ENCODE data around the gene DENND4B. TPM values are rescaled to one million over a fixed set of nuclear protein-coding genes. Genes with fewer than 3 reads are reported as not detected.

DENND4B gene
- total RNA-seq, 1 donor from 2014 or later = 2.7 TPM

DNA sequence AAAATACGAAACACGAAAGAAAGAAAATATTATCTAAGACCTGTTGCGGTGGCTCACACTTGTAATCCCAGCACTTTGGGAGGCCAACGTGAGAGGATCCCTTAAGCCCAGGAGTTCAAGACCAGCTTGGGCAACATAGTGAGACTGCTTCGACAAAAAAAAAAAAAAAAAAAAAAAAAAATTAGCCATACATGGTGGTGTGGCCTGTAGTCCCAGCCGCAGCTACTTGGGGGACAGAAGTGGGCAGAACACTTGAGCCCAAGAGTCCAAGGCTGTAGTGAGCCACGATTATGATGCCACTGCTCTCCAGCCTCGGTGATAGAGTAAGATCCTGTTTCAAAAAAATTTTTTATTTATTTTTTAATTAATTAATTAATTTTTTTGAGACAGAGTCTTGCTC, 41.1 kb upstream of the DENND4B start:
- H3K36me3 Mint-ChIP-seq = peaks cover 24% of the 10 kb centered on the region
- peaks cover 31% of the 10 kb centered on the region for H3K4me1 Mint-ChIP-seq
- H3K79me2 ChIP-seq (ENCODE audit: low read depth) = peaks cover 28% of the 10 kb centered on the region

GRCh38 chr1:153985941-153986761, 39.6 kb upstream of the DENND4B start, which contains the start of gene RAB13:
Gene RAB13 (minus strand): TSS chr1:153986339. CDS start chr1:153986236, 103 bp downstream.
- Histone ChIP-seq H3K4me1 (peaks cover 10% of the 10 kb centered on the region), H3K79me2 (ENCODE audit: low read depth) (peaks cover 14% of the 10 kb centered on the region), H3F3A (ENCODE audit: low read depth) (peaks cover 21% of the 10 kb centered on the region), H3K9ac (peak within 1 kb of the TSS; percentile 10), H3K4me3 (peak within 1 kb of the TSS; percentile 73), H2AFZ (replicated peaks) (peak within 1 kb of the TSS; percentile 85), H3K36me3 (no peaks in the 10 kb centered on the region), H3K4me2 (peak within 1 kb of the TSS; percentile 93), H4K20me1 (ENCODE audit: low read depth) (peaks cover 3% of the 10 kb centered on the region), H3K27ac (no peak within 1 kb of the TSS), H3K9me3 (ENCODE audit: low read depth) (no peaks in the 10 kb centered on the region), H3K27me3 (no peaks in the 10 kb centered on the region)
- H3K36me3 Mint-ChIP-seq = peaks cover 13% of the 10 kb centered on the region
- peaks cover 21% of the 10 kb centered on the region for H3K4me1 Mint-ChIP-seq
- H3K27ac Mint-ChIP-seq = peak within 1 kb of the TSS; percentile 94
- peak within 1 kb of the TSS; percentile 95 for H3K4me3 Mint-ChIP-seq
- no peaks in the 10 kb centered on the region for H3K9me3 Mint-ChIP-seq
- peak; percentile 92 for DNase-seq (ENCODE audit: low spot score)
- TF ChIP-seq EZH2 (IDR thresholded peaks at IDR 0.05) = no peak
- TF ChIP-seq EZH2phosphoT487 (IDR thresholded peaks at IDR 0.05) = no peak
- TF ChIP-seq, protein P1, sequence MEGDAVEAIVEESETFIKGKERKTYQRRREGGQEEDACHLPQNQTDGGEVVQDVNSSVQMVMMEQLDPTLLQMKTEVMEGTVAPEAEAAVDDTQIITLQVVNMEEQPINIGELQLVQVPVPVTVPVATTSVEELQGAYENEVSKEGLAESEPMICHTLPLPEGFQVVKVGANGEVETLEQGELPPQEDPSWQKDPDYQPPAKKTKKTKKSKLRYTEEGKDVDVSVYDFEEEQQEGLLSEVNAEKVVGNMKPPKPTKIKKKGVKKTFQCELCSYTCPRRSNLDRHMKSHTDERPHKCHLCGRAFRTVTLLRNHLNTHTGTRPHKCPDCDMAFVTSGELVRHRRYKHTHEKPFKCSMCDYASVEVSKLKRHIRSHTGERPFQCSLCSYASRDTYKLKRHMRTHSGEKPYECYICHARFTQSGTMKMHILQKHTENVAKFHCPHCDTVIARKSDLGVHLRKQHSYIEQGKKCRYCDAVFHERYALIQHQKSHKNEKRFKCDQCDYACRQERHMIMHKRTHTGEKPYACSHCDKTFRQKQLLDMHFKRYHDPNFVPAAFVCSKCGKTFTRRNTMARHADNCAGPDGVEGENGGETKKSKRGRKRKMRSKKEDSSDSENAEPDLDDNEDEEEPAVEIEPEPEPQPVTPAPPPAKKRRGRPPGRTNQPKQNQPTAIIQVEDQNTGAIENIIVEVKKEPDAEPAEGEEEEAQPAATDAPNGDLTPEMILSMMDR (IDR thresholded peaks at IDR 0.05) = no peak
- H3K27me3 Mint-ChIP-seq (ENCODE audit: insufficient read depth, low read depth) = peaks cover 7% of the 10 kb centered on the region

More for the DNA sequence above, 41.1 kb upstream of the DENND4B start:
- no peak for DNase-seq (ENCODE audit: low spot score)
- Histone ChIP-seq H2AFZ (replicated peaks) (no peak overlapping the region), H3K9ac (no peak overlapping the region), H3K4me3 (no peak overlapping the region), H3K4me2 (no peak overlapping the region), H4K20me1 (ENCODE audit: low read depth) (peaks cover 13% of the 10 kb centered on the region), H3K27me3 (no peaks in the 10 kb centered on the region), H3K27ac (no peak overlapping the region), H3K4me1 (peaks cover 20% of the 10 kb centered on the region), H3K36me3 (peaks cover 8% of the 10 kb centered on the region), H3F3A (ENCODE audit: low read depth) (peaks cover 32% of the 10 kb centered on the region), H3K9me3 (ENCODE audit: low read depth) (no peaks in the 10 kb centered on the region)
- no peaks in the 10 kb centered on the region for H3K9me3 Mint-ChIP-seq
- H3K27ac Mint-ChIP-seq = no peak overlapping the region
- no peak for TF ChIP-seq EZH2phosphoT487 (IDR thresholded peaks at IDR 0.05)
- TF ChIP-seq EZH2 (IDR thresholded peaks at IDR 0.05) = no peak
- TF ChIP-seq, protein P1 (IDR thresholded peaks at IDR 0.05) = no peak
- H3K4me3 Mint-ChIP-seq = no peak overlapping the region
- H3K27me3 Mint-ChIP-seq (ENCODE audit: insufficient read depth, low read depth) = peaks cover 7% of the 10 kb centered on the region

GRCh38 chr1:153985341-153985912, 38.9 kb upstream of the DENND4B start:
- Mint-ChIP-seq H3K27ac (peak overlapping the region; percentile 43), H3K4me3 (peak overlapping the region; percentile 95), H3K27me3 (ENCODE audit: insufficient read depth, low read depth) (peaks cover 4% of the 10 kb centered on the region), H3K36me3 (peaks cover 9% of the 10 kb centered on the region), H3K4me1 (peaks cover 16% of the 10 kb centered on the region), H3K9me3 (no peaks in the 10 kb centered on the region)
- H3K9me3 ChIP-seq (ENCODE audit: low read depth) = no peaks in the 10 kb centered on the region
- H3K4me2 ChIP-seq = peak overlapping the region; percentile 93
- H3F3A ChIP-seq (ENCODE audit: low read depth) = peaks cover 20% of the 10 kb centered on the region
- H3K9ac ChIP-seq = peak overlapping the region; percentile 10
- H3K36me3 ChIP-seq = no peaks in the 10 kb centered on the region
- peak overlapping the region; percentile 73 for H3K4me3 ChIP-seq
- H4K20me1 ChIP-seq (ENCODE audit: low read depth) = no peaks in the 10 kb centered on the region
- H3K79me2 ChIP-seq (ENCODE audit: low read depth) = peaks cover 9% of the 10 kb centered on the region
- peak overlapping the region; percentile 85 for H2AFZ ChIP-seq (replicated peaks)
- TF ChIP-seq, protein P1 (IDR thresholded peaks at IDR 0.05) = no peak
- TF ChIP-seq EZH2phosphoT487 (IDR thresholded peaks at IDR 0.05) = no peak
- no peak for TF ChIP-seq EZH2 (IDR thresholded peaks at IDR 0.05)
- DNase-seq (ENCODE audit: low spot score) = no peak
- no peak overlapping the region for H3K27ac ChIP-seq
- H3K27me3 ChIP-seq = no peaks in the 10 kb centered on the region
- H3K4me1 ChIP-seq = peaks cover 10% of the 10 kb centered on the region
